ENCODE results near the gene ERN1. TPM values are rescaled to one million over a fixed set of nuclear protein-coding genes. Genes with fewer than 3 reads are reported as not detected.

The ERN1 gene
- total and polyA plus RNA-seq, 2 of the 13 experiments (the other 11 are each of a cell fraction or from before 2014, with no cell fraction given) = 6.0 to 12.7 TPM

DNA sequence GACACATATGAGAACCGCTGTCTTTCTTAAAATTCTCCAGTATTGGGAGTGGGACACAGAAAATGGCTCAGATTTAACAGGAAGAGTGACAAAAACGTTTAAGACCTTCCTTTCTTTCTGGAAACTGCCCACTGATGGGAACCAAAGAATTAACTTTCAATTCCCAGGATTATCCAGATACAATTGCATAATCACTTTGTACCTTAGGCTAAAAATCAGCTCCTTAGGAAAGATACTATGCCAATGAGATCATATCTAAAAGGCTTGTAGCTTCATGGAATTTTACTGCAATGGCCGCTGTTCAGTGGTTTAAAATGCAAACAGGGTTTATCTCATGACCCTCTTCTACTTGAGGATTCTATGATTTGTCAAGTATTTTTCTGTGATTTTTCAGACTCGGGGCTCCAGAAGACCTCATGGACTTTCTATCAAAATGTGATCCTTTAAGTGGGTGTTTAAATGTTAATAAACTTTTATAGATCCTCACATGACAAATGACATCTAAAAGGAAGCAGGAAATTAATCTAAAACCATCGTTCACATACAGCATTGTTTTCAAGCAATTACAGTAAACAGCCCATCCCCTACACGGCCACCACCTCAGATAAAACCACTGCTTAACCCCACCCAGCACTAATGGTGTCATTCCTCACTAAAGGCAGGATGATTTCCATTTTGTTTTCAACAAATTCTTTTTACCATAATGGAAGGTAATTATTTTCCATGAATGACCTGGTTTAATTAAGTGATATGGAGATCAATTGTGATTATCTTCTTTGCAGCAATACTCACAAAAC lies 31.6 kb upstream of the ERN1 start:
- Histone ChIP-seq H3K36me3 (replicated peaks in 1 of 2; ENCODE audit: control insufficient read depth in 1 of 2, insufficient read depth in 2 of 2, low read length in 2 of 2) (peaks cover 13 to 48% of the 10 kb centered on the region in 2 experiments), H3K9ac (ENCODE audit: insufficient read depth, low read depth, low read length) (no peak overlapping the region), H3K27ac (ENCODE audit: extremely low read length, insufficient read depth, low read length) (no peak overlapping the region), H2AFZ (ENCODE audit: low read length) (no peak overlapping the region), H3K79me2 (ENCODE audit: insufficient read depth, low read length) (no peaks in the 10 kb centered on the region), H3K27me3 (ENCODE audit: control insufficient read depth in 1 of 2, insufficient read depth in 2 of 2, low read length in 2 of 2) (no peaks in the 10 kb centered on the region), H3K4me2 (ENCODE audit: low read depth, low read length) (no peak overlapping the region), H3K9me3 (ENCODE audit: low read length) (no peaks in the 10 kb centered on the region), H3K4me1 (ENCODE audit: insufficient read depth, low read length) (peaks cover 27% of the 10 kb centered on the region), H4K20me1 (ENCODE audit: insufficient read depth, low read length) (no peaks in the 10 kb centered on the region), H3K4me3 (replicated peaks in 1 of 3; ENCODE audit: insufficient read depth in 1 of 3, low read depth in 2 of 3, low read length in 3 of 3) (no peak overlapping the region)
- CTCF ChIA-PET (ENCODE audit: low intra/inter-chr PET ratio, low total read pairs) = no interaction called here
- POLR2A ChIA-PET = interaction anchor here (3.9 kb wide), 1 partner anchor 16 kb away, joined by 15 read pairs; no protein-coding TSS in a partner anchor
- no peak for FAIRE-seq
- in situ Hi-C loops (cut with HindIII; ENCODE audit: extremely low pct_ligation_motif_present, low pct_unique_long_range_greater_than_20kb) = no loop called here
- no TSS peak for BruUV-seq (replicated peaks)
- WGBS (ENCODE audit: low lambda C conversion rate) = 88% methylated on average over 6 of the region's 6 CpGs
- DNase-seq (ENCODE audit: low spot score) = no peak
- ATAC-seq = no peak
- intact Hi-C loops (cut with micrococcal nuclease; ENCODE audit: unreplicated experiment) = no loop called here
- TF ChIP-seq CEBPG (CRISPR knock-in tag; IDR thresholded peaks at IDR 0.05) (no peak), ZNF772 (CRISPR knock-in tag; IDR thresholded peaks at IDR 0.05) (no peak), PPARG (CRISPR knock-in tag; conservative IDR thresholded peaks at IDR 0.05) (no peak), NR1H2 (CRISPR knock-in tag; IDR thresholded peaks at IDR 0.05; ENCODE audit: borderline replicate concordance, low read depth) (no peak), GABPA (IDR thresholded peaks at IDR 0.05; ENCODE audit: low read depth, low read length) (no peak), GABPA (CRISPR knock-in tag; IDR thresholded peaks at IDR 0.05; ENCODE audit: low read depth) (no peak)
- TF ChIP-seq, protein P1, sequence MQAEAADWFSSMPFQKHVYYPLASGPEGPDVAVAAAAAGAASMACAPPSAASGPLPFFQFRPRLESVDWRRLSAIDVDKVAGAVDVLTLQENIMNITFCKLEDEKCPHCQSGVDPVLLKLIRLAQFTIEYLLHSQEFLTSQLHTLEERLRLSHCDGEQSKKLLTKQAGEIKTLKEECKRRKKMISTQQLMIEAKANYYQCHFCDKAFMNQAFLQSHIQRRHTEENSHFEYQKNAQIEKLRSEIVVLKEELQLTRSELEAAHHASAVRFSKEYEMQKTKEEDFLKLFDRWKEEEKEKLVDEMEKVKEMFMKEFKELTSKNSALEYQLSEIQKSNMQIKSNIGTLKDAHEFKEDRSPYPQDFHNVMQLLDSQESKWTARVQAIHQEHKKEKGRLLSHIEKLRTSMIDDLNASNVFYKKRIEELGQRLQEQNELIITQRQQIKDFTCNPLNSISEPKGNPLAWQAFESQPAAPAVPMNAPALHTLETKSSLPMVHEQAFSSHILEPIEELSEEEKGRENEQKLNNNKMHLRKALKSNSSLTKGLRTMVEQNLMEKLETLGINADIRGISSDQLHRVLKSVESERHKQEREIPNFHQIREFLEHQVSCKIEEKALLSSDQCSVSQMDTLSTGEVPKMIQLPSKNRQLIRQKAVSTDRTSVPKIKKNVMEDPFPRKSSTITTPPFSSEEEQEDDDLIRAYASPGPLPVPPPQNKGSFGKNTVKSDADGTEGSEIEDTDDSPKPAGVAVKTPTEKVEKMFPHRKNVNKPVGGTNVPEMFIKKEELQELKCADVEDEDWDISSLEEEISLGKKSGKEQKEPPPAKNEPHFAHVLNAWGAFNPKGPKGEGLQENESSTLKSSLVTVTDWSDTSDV (CRISPR knock-in tag; IDR thresholded peaks at IDR 0.05) = no peak
- TF ChIP-seq, protein P2, sequence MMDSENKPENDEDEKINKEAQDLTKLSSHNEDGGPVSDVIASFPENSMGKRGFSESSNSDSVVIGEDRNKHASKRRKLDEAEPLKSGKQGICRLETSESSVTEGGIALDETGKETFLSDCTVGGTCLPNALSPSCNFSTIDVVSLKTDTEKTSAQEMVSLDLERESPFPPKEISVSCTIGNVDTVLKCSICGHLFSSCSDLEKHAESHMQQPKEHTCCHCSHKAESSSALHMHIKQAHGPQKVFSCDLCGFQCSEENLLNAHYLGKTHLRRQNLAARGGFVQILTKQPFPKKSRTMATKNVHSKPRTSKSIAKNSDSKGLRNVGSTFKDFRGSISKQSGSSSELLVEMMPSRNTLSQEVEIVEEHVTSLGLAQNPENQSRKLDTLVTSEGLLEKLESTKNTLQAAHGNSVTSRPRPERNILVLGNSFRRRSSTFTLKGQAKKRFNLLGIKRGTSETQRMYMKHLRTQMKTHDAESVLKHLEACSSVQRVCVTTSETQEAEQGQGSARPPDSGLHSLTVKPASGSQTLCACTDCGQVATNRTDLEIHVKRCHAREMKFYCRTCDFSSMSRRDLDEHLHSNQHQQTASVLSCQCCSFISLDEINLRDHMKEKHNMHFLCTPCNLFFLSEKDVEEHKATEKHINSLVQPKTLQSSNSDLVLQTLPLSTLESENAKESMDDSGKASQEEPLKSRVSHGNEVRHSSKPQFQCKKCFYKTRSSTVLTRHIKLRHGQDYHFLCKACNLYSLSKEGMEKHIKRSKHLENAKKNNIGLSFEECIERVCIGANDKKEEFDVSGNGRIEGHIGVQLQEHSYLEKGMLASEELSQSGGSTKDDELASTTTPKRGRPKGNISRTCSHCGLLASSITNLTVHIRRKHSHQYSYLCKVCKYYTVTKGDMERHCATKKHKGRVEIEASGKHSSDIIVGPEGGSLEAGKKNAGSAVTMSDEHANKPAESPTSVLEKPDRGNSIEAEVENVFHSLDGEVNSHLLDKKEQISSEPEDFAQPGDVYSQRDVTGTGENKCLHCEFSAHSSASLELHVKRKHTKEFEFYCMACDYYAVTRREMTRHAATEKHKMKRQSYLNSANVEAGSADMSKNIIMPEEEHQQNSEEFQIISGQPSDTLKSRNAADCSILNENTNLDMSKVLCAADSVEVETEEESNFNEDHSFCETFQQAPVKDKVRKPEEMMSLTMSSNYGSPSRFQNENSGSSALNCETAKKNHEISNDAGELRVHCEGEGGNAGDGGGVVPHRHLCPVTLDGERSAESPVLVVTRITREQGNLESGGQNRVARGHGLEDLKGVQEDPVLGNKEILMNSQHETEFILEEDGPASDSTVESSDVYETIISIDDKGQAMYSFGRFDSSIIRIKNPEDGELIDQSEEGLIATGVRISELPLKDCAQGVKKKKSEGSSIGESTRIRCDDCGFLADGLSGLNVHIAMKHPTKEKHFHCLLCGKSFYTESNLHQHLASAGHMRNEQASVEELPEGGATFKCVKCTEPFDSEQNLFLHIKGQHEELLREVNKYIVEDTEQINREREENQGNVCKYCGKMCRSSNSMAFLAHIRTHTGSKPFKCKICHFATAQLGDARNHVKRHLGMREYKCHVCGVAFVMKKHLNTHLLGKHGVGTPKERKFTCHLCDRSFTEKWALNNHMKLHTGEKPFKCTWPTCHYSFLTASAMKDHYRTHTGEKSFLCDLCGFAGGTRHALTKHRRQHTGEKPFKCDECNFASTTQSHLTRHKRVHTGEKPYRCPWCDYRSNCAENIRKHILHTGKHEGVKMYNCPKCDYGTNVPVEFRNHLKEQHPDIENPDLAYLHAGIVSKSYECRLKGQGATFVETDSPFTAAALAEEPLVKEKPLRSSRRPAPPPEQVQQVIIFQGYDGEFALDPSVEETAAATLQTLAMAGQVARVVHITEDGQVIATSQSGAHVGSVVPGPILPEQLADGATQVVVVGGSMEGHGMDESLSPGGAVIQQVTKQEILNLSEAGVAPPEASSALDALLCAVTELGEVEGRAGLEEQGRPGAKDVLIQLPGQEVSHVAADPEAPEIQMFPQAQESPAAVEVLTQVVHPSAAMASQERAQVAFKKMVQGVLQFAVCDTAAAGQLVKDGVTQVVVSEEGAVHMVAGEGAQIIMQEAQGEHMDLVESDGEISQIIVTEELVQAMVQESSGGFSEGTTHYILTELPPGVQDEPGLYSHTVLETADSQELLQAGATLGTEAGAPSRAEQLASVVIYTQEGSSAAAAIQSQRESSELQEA (CRISPR knock-in tag; IDR thresholded peaks at IDR 0.05; ENCODE audit: not compliant biosample characterization) = no peak
- TF ChIP-seq, protein P3, sequence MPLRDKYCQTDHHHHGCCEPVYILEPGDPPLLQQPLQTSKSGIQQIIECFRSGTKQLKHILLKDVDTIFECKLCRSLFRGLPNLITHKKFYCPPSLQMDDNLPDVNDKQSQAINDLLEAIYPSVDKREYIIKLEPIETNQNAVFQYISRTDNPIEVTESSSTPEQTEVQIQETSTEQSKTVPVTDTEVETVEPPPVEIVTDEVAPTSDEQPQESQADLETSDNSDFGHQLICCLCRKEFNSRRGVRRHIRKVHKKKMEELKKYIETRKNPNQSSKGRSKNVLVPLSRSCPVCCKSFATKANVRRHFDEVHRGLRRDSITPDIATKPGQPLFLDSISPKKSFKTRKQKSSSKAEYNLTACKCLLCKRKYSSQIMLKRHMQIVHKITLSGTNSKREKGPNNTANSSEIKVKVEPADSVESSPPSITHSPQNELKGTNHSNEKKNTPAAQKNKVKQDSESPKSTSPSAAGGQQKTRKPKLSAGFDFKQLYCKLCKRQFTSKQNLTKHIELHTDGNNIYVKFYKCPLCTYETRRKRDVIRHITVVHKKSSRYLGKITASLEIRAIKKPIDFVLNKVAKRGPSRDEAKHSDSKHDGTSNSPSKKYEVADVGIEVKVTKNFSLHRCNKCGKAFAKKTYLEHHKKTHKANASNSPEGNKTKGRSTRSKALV (CRISPR knock-in tag; IDR thresholded peaks at IDR 0.05) = no peak
- TF ChIP-seq, protein P4, sequence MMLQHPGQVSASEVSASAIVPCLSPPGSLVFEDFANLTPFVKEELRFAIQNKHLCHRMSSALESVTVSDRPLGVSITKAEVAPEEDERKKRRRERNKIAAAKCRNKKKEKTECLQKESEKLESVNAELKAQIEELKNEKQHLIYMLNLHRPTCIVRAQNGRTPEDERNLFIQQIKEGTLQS (CRISPR knock-in tag; IDR thresholded peaks at IDR 0.05) = no peak

All from HepG2 (cell line).